Stimulated activated naive CD8-positive, alpha-beta T cell treated with anti-CD3 and anti-CD28 coated beads, Interleukin-15, Interleukin-2, amounts not matched to agents 100 ng/mL and 50 ng/mL, for 24 hours (primary cell): ENCODE data around the gene SLC46A3.

ENCODE experiments used
- H3K27ac Mint-ChIP-seq: one replicate; pipeline ENCODE4 v1.8.0; 2021; ENCODE audit warnings: mild to moderate bottlenecking, mixed read lengths
- H3K27me3 Mint-ChIP-seq: one replicate; pipeline ENCODE4 v1.8.0; 2021; ENCODE audit warnings: mixed read lengths
- H3K36me3 Mint-ChIP-seq: one replicate; pipeline ENCODE4 v1.8.0; 2021; ENCODE audit warnings: low read depth, mixed read lengths
- H3K4me1 Mint-ChIP-seq: one replicate; pipeline ENCODE4 v1.8.0; 2021; ENCODE audit warnings: low read depth, mixed read lengths
- H3K4me3 Mint-ChIP-seq: one replicate; pipeline ENCODE4 v1.8.0; 2021; ENCODE audit warnings: mild to moderate bottlenecking, mixed read lengths
- H3K9me3 Mint-ChIP-seq: one replicate; pipeline ENCODE4 v1.8.0; 2021; ENCODE audit warnings: mixed read lengths

Gene SLC46A3

GRCh38 chr13:28679628-28680027 lies 39.1 kb downstream of the SLC46A3 start:
- Mint-ChIP-seq H3K36me3 (peaks cover 34% of the 10 kb centered on the region), H3K9me3 (no peaks in the 10 kb centered on the region), H3K4me3 (no peak overlapping the region), H3K27ac (no peak overlapping the region), H3K4me1 (no peaks in the 10 kb centered on the region), H3K27me3 (no peaks in the 10 kb centered on the region)

DNA sequence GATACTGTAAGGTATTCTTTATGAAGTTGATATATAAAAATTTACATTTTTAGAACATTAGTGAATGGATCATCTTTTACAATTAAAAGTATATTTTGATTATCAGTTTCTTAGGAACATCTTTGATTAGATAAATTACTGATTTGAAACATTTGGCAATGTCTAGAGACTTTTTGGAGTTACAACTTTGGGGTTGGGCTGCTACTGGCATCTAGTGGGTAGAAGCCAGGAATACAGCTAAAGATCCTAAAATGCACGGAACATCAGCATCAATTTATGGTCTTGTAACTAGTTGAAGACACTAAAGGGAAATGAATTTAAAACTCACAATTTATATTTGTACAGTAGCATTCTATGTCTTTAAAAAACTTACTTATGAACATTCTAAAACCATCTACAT lies 40.0 kb downstream of the SLC46A3 start:
- Mint-ChIP-seq H3K27ac (no peak overlapping the region), H3K9me3 (no peaks in the 10 kb centered on the region), H3K4me1 (no peaks in the 10 kb centered on the region), H3K27me3 (no peaks in the 10 kb centered on the region), H3K4me3 (no peak overlapping the region), H3K36me3 (peaks cover 42% of the 10 kb centered on the region)

DNA sequence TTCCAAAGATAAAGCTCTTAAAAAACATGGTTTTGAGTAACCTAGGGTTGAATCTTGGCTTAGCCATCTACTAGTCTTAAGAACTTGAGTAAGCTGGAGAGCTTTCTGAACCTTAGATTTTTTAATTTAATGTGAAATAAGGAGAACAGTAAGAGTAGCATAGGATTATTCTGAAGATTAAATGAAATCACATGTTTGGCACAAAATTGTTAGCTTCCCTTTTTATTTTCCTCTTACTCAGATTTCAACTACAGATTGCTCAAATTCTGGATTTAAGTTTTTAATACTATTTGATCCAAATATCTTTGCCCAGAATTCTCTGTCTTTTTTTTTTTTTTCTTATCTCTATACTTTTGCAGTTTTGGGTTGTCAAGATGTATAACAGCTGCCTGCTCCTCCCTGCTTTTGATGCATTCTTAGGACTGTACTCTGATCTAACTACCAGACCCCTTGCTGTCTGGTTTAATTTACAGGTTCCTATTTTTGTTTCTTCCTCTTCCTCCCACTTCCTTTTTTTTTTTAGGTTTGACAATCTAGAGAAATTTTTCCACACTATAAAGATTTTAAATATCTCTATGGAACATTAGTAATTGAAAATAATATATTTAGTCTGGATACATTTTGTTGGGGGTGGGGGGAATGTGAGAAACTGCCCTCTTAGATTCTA lies 47.5 kb downstream of the SLC46A3 start:
- Mint-ChIP-seq H3K36me3 (peaks cover 82% of the 10 kb centered on the region), H3K4me3 (no peak overlapping the region), H3K9me3 (no peaks in the 10 kb centered on the region), H3K27ac (no peak overlapping the region), H3K27me3 (no peaks in the 10 kb centered on the region), H3K4me1 (peaks cover 13% of the 10 kb centered on the region)

DNA sequence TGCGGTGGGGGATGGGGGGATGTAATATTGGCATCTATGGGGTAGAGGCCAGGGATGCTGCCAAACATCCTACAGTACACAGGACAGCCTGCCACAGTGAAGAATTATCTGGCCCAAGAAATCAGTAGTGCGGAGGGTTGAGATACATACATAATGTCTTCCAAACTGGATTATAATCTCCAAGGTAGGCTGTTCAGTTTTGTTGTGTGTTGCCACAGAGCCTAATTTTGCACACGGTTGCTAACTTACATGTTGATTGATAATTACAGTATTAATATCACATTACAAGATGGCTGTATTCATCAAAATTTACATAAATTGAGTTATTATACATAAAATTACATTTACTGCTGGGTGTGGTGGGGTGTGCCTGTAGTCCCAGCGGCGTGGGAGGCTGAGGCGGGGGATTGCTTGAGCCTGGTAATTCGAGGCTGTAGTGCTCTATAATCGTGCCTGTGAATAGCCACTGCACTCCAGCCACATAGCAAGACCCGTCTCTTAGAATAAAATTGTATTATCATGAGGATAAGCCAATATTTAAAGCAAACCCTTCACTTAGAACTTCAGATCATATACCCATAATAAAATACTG lies 51.8 kb downstream of the SLC46A3 start:
- H3K36me3 Mint-ChIP-seq = peaks cover 90% of the 10 kb centered on the region
- H3K4me1 Mint-ChIP-seq = peaks cover 32% of the 10 kb centered on the region
- no peaks in the 10 kb centered on the region for H3K27me3 Mint-ChIP-seq
- H3K4me3 Mint-ChIP-seq = no peak overlapping the region
- no peak overlapping the region for H3K27ac Mint-ChIP-seq
- H3K9me3 Mint-ChIP-seq = no peaks in the 10 kb centered on the region

- peaks cover 59% of the 10 kb centered on the region for H3K36me3 Mint-ChIP-seq
- H3K27me3 Mint-ChIP-seq = no peaks in the 10 kb centered on the region
- H3K4me3 Mint-ChIP-seq = peak overlapping the region; percentile 99
- peaks cover 57% of the 10 kb centered on the region for H3K4me1 Mint-ChIP-seq
- peak overlapping the region; percentile 97 for H3K27ac Mint-ChIP-seq
- no peaks in the 10 kb centered on the region for H3K9me3 Mint-ChIP-seq
Observed at GRCh38 chr13:28659621-28659970, 59.2 kb downstream of the SLC46A3 start.

GRCh38 chr13:28658796-28659620 lies 59.8 kb downstream of the SLC46A3 start, which contains the start of gene POMP:
TSS of gene POMP (plus strand) at chr13:28659130. CDS start at chr13:28659185, 55 bp downstream.
- Mint-ChIP-seq H3K9me3 (no peaks in the 10 kb centered on the region), H3K4me1 (peaks cover 56% of the 10 kb centered on the region), H3K36me3 (peaks cover 54% of the 10 kb centered on the region), H3K4me3 (peak within 1 kb of the TSS; percentile 99), H3K27me3 (no peaks in the 10 kb centered on the region), H3K27ac (peak within 1 kb of the TSS; percentile 97)

GRCh38 chr13:28658539-28658795 lies 60.3 kb downstream of the SLC46A3 start:
- no peaks in the 10 kb centered on the region for H3K9me3 Mint-ChIP-seq
- peak overlapping the region; percentile 97 for H3K27ac Mint-ChIP-seq
- no peaks in the 10 kb centered on the region for H3K27me3 Mint-ChIP-seq
- peak overlapping the region; percentile 99 for H3K4me3 Mint-ChIP-seq
- H3K36me3 Mint-ChIP-seq = peaks cover 50% of the 10 kb centered on the region
- H3K4me1 Mint-ChIP-seq = peaks cover 56% of the 10 kb centered on the region

- no peaks in the 10 kb centered on the region for H3K27me3 Mint-ChIP-seq
- peak overlapping the region; percentile 99 for H3K4me3 Mint-ChIP-seq
- H3K4me1 Mint-ChIP-seq = peaks cover 55% of the 10 kb centered on the region
- H3K9me3 Mint-ChIP-seq = no peaks in the 10 kb centered on the region
- H3K27ac Mint-ChIP-seq = peak overlapping the region; percentile 97
- H3K36me3 Mint-ChIP-seq = peaks cover 52% of the 10 kb centered on the region
Observed at GRCh38 chr13:28657784-28658538, 60.8 kb downstream of the SLC46A3 start.

DNA sequence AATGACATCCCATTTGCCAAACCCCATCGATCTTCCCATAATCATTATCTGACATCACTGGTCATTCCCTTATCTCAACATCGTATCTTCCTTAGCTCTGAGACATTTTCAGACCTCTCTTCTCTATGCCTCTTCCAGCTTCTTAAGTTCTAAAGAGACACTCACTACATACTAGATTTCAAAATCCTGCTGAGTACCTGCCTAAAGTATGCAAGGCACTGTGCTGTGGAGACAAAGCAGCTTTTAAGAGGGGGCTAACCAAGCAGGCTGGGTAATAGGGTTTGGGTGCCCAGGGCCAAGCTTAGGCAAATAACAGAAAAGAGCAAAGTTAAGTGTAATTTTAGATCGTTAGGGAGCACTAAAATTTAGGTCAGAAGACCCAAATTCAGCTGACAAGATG lies 63.2 kb downstream of the SLC46A3 start:
- H3K27me3 Mint-ChIP-seq = no peaks in the 10 kb centered on the region
- H3K36me3 Mint-ChIP-seq = peaks cover 44% of the 10 kb centered on the region
- no peak overlapping the region for H3K4me3 Mint-ChIP-seq
- no peak overlapping the region for H3K27ac Mint-ChIP-seq
- H3K4me1 Mint-ChIP-seq = peaks cover 51% of the 10 kb centered on the region
- H3K9me3 Mint-ChIP-seq = no peaks in the 10 kb centered on the region

DNA sequence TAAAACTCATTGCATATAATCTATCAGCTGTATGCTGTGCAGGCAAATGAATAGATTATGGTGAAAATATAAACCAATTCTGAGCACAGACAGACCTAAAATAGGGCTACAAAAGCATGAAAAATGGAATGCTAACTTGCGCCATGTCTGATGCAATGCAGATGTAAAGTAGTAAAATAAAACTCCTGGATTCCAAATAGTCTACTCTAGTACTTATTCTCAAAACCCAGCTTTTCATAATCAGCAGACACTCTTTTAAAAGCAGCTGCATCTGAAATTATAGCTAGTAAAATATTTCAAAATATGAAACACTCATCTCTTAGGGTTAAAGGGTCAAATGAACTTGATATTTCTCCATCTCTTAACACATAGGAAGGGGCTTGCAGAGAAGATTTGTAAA lies 64.5 kb downstream of the SLC46A3 start:
- Mint-ChIP-seq H3K27ac (no peak overlapping the region), H3K4me1 (peaks cover 53% of the 10 kb centered on the region), H3K9me3 (no peaks in the 10 kb centered on the region), H3K4me3 (no peak overlapping the region), H3K27me3 (no peaks in the 10 kb centered on the region), H3K36me3 (peaks cover 39% of the 10 kb centered on the region)

DNA sequence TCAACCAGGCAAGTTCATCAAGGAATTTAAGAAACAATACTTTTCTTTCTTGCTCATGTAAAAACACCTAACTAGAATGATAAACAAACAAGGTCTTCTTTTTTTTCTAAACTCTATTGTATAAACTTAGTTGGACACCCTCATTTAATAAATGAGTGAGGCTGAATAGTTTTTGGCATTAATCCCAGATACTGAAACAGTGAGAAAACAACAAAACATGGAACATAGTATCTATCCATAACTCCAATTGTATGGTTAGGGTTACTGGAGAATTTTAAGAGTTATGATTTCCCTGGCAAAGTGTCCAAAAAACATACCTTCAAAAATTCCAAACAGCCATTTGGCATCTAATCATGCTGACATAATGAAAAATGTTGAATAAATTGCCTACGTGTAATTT lies 65.7 kb downstream of the SLC46A3 start:
- Mint-ChIP-seq H3K4me3 (no peak overlapping the region), H3K27me3 (no peaks in the 10 kb centered on the region), H3K4me1 (peaks cover 57% of the 10 kb centered on the region), H3K27ac (no peak overlapping the region), H3K9me3 (no peaks in the 10 kb centered on the region), H3K36me3 (peaks cover 39% of the 10 kb centered on the region)

DNA sequence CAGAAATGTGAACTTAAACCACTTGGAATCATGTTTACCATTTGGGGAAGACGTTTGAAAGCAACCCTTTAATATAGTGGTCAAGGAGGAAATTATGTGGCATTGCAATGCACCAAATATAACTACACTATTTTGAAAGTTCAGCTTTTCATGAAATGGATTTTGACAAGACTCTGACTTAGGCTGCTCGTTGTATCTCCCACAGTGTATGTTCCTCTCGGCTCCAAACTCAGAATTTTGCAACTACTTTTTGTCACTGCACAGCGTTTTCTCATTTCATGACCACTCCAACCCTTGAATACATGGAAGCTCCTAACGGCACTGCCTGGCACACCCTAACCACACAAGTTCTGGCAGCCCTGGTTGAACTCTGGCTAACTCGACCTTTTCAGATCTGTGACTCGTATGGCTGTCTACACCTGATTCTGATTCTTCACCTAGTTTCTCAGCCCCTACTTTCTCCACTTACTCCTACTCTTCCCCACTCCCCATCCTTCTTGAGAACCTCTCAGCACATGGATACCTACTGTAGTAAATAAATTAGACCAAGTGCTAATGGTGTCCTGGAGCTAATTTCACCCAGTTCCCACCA lies 66.9 kb downstream of the SLC46A3 start:
- Mint-ChIP-seq H3K27me3 (no peaks in the 10 kb centered on the region), H3K27ac (peak overlapping the region; percentile 18), H3K9me3 (no peaks in the 10 kb centered on the region), H3K36me3 (peaks cover 31% of the 10 kb centered on the region), H3K4me1 (peaks cover 52% of the 10 kb centered on the region), H3K4me3 (no peak overlapping the region)

GRCh38 chr13:28650284-28650683 lies 68.5 kb downstream of the SLC46A3 start:
- Mint-ChIP-seq H3K4me1 (peaks cover 45% of the 10 kb centered on the region), H3K4me3 (no peak overlapping the region), H3K9me3 (no peaks in the 10 kb centered on the region), H3K27me3 (no peaks in the 10 kb centered on the region), H3K36me3 (peaks cover 27% of the 10 kb centered on the region), H3K27ac (peak overlapping the region; percentile 61)
